ENCODE data around the gene SRBD1.

DNA sequence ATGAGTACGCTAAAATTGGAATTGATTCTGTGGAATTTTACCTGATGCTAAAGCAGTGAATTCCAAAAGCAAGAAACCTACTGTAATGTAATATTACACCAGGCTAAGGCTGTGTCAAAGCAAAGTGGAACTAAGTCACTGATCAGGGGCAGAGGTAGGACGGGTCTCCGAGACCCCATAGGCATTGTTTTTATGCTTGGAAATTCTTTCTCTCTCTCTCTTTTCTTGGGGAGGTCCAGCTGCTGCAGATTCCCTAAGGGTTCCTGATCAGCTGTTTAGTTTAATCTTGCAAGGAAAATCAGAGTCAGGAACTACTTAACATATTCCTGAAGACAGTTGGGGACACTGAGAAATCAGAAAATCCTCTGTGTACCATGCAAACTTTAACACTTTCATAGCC is 220.2 kb downstream of the SRBD1 start:
- TF ChIP-seq, protein P1, sequence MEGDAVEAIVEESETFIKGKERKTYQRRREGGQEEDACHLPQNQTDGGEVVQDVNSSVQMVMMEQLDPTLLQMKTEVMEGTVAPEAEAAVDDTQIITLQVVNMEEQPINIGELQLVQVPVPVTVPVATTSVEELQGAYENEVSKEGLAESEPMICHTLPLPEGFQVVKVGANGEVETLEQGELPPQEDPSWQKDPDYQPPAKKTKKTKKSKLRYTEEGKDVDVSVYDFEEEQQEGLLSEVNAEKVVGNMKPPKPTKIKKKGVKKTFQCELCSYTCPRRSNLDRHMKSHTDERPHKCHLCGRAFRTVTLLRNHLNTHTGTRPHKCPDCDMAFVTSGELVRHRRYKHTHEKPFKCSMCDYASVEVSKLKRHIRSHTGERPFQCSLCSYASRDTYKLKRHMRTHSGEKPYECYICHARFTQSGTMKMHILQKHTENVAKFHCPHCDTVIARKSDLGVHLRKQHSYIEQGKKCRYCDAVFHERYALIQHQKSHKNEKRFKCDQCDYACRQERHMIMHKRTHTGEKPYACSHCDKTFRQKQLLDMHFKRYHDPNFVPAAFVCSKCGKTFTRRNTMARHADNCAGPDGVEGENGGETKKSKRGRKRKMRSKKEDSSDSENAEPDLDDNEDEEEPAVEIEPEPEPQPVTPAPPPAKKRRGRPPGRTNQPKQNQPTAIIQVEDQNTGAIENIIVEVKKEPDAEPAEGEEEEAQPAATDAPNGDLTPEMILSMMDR (IDR thresholded peaks at IDR 0.05): no peak
- TF ChIP-seq POLR2AphosphoS5 (IDR thresholded peaks at IDR 0.05): no peak
- no peak for TF ChIP-seq POLR2A (IDR thresholded peaks at IDR 0.05)

Measured in breast epithelium (tissue), 3 donors.